Superior temporal gyrus (tissue), 1 donor: ENCODE measurements around the gene MFGE8.
"Not testable (repeated sequence)": the region's sequence is repeated elsewhere in the genome, so short reads cannot be mapped to it uniquely, and the experiment has no call there.

ENCODE experiments used
- DNase-seq: peaks from one replicate; pipeline ENCODE4 v3.0.0-alpha.2; 2016; ENCODE audit errors: extremely low spot score

MFGE8 gene, protein sequence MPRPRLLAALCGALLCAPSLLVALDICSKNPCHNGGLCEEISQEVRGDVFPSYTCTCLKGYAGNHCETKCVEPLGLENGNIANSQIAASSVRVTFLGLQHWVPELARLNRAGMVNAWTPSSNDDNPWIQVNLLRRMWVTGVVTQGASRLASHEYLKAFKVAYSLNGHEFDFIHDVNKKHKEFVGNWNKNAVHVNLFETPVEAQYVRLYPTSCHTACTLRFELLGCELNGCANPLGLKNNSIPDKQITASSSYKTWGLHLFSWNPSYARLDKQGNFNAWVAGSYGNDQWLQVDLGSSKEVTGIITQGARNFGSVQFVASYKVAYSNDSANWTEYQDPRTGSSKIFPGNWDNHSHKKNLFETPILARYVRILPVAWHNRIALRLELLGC

DNA sequence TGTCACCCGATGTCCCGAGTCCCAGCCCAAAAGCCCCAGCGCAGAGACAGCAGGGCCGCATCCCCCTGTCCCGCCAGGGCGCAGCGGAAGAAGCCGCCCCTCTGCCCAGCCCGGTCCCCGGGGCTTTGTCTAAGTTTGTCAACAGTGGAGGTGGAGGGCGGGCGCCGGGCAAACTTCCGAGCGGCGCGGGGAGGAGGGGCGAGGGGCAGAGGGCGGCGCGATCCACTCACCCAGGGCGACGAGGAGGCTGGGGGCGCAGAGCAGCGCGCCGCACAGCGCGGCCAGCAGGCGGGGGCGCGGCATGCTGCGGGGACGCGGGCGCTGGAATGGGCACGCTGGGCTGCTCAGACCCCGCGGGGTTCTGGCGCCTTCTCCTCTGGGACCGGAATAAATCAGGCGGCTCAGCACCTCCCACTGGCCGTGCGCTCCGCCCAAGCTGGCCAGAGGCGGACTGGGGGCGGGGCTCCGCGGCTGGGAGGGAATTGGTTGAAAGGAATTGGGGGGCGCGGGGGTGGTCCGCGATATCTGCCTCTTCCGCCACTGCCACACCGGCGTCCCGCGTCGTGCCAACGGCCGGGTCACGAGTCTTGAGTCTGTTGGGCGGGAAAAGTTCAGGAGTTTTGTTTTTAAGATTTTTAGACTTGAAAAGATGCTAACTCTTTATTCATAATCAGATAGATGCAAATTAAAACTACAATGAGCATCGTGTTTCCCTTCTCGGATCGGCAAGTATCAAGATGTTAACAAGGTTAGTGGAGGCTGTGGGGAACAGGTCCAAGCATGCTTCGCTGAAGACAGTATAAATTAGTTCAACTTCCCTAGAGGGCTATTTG lies at the start of gene MFGE8:
MFGE8 (minus strand) TSS at position 363 of the 833 bp plus-strand sequence; CDS start at position 303, 60 bp downstream.
- DNase-seq = peak; percentile 56

DNA sequence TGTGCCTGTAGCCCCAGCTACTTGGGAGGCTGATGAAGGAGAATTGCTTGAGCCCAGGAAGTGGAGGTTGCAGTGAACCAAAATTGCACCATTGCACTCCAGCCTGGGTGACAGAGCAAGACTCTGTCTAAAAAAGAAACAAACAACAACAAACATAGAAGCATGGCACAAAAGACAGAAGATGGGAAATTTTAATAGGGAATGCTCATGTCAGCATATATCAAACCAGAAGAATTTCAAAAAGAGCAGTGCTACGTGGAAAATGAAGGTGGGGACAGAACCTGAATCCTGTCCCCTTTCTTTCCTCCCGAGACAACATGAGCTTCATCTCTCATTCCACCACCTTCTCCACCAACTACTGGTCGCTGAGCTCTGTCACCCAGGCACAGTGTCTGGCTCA lies 46.3 kb upstream of the MFGE8 start:
- DNase-seq = no peak

DNA sequence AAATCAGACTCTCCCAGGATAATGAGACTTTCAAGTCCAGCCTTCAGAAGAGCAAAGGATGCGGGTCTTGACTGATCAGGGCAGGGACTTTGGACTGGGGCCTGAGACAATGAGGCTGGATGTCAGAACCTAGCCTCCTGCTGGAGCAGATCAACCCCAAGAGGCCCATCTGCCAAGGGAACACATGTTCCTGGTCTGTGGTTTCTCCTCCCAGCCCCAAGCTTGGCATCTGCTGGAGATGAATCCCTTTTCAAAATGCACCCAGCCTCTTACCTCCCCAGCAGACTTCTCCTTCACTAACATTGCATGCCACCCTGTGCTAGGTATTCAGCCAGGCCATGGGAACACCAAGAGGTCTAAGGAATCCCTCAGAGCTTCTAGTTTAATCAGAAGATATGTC lies 43.7 kb upstream of the MFGE8 start:
- DNase-seq = no peak

DNA sequence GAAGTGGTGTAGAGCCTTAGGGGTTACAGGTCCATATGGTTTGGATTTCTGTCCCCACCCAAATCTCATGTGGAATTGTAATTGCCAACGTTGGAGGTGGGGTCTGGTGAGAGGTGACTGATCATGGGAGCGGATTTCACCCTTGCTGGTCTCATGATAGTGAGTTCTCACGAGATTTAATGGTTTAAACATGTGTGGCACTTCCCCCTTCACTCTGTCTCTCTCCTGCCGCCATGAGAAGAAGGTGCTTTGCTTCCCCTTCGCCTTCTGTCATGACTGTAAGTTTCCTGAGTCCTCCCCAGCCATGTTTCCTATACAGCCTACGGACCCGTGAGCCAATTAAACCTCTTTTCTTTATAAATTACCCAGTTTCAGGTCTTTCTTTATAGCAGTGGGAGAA lies 43.1 kb upstream of the MFGE8 start:
- DNase-seq = no peak

DNA sequence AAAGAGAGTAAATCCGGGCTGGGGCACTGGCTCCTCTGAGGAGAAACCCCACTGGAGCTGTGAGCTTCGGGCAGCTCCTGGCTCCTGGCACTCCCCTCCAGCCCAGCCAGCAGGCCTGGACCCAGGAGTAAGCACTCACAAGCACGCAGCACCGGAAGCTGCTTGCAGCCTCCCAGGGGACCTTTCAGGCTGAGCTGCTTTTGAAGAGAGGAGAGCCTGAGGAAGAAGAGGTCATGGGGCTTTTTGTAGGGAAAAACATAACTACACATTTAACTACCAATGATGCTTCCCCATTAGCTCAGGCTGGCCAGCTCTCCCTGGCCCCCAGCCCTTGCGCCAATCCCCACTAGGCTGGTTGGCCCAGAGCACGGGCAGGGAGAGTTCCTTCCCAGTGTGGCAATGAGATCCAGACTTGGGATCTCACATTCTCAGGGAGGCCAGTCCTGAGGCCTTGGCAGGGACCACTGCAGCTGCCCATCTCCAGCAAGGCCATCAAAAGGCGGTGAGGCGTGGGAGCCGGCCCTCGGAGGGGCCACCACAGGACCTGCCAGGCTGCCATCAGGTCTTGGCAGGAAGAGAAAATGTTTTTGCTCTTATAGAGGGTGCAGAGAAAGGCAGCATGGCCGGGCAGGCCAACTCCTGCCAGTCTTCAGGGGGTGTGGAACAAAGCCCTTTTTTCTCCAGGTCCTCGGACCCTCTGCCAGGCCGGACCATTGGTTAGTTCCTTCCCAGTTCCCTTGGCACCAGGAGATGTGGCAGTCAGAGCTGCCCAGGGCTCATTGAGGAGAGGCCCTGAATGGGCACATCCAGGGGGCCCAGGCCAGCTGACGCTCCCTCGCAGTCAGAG lies 41.5 kb upstream of the MFGE8 start:
- peak; percentile 29 for DNase-seq

DNA sequence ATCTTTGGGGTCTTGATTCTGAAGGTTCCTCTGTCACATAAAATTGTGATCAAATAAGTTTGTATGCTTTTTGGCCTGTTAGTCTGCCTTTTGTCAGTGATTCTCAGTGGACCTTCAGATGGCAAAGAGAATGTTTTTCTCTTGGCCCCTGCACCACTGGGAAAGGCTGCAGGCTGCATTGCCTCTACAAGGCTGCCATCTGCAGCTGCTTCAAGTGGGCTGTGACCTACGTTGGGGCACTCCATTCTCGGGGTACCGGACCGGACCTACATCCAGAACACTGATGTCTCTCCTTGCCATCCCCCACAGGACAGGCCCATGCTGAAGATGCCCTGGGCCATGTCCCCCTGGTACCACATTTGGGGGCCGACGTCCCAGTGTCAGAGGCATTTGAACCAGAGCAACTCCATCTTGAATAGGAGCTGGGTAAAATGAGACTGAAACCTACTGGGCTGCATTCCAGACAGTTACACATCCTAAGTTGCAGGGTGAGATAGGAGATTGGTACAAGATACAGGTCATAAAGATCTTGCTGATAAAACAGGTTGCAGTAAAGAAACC lies 37.5 kb upstream of the MFGE8 start:
- peak; percentile 17 for DNase-seq

DNA sequence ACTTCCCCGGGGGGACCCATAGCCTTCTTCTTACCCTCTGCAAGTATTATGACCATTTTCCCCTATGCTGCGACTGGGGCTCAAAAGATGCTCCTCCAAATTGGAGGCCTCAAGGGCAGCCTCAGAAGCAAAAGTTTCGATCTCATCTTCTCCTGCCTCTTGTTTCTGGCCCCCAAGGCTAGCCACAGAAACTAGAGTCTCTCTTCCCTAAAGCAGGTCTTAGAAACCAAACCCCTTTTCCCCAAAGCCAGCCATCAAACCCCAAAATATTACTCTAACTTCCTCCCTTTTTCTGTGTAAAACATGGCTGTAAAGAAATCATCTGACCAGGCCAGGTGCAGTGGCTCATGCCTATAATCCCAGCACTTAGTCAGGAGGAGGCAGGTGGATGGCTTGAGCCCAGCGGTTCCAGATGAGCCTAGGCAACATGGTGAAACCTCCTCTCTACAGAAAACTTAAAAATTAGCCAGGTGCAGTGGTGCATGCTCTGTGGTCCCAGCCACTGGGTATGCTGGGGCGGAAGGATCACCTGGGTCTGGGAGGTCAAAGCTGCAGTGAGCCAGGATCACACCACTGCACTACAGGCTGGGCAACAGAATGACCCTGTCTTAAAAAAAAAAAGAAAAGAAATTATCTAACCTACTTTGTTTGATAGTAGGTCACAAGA lies 36.7 kb upstream of the MFGE8 start:
- DNase-seq = no peak

DNA sequence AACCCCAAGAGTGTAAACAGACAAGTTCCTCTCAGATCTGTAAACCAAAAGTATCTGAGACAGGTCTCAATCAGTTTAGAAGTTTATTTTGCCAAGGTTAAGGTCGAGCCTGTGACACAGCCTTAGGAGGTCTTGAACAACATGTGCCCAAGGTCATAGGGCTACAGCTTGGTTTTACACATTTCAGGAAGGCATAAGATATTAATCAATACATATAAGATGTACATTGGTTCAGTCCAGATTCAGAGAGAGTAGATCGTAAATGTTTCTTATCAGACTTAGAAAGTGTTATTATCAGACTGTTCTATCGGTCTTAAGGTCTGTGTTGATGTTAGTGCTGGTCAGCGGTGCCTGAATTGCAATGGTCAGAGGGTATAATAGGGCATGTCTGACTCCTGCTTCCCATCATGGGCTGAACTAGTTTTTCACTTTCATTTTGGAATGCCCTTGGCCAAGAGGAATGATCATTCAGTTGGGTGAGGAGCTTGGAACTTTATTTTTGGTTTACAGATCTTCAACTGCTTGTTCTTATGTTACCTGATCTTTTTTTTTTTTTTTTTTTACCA lies 27.0 kb upstream of the MFGE8 start:
- DNase-seq = no peak

DNA sequence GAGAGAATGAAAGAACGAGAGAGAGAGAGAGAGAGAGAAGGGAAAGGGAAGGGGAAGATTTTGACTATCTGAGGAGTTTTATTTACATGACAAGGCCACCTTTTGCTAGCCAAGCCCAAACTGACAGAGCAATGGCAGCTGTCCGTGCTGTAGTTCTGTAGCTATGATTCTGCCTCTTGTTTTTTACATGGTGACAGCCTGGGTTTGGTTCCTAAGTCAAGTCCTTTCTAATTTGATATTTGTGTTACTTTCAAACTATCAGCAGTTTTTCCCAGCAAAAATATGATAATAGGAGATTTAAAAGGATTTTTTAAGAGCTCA lies 26.3 kb upstream of the MFGE8 start:
- DNase-seq = no peak

DNA sequence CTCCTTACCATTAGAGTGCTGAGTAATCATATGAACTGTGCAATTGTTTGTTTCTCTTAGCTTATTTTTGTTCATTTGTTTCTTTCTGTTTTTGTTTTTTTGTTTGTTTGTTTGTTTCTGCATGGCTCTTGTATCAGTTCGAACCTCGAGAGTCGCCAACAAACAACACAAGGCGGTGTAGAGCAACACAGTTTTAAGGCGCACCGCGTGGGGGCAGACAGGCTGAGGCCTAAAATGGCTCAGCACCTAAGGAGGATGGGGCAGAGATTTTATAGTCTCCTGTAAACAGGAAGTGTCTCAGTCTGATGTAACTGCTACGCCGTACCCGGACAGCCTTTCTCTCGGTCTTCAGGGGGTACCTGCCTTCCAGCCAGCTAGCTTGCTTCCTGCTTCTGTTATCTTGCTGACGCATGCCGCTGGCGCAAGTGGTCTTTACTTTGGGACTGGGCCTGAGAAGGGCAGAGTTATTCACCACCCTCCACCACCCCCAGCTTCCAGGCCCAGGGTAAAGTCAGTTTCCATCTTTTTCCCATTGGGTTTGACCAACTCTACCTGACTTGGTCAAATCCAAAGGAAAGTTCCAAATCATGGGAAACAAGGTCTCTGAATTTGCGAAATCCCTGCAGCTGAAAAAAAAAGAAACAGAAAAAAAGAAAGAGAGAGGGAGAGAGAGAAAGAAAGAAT lies 25.8 kb upstream of the MFGE8 start:
- DNase-seq = no peak

DNA sequence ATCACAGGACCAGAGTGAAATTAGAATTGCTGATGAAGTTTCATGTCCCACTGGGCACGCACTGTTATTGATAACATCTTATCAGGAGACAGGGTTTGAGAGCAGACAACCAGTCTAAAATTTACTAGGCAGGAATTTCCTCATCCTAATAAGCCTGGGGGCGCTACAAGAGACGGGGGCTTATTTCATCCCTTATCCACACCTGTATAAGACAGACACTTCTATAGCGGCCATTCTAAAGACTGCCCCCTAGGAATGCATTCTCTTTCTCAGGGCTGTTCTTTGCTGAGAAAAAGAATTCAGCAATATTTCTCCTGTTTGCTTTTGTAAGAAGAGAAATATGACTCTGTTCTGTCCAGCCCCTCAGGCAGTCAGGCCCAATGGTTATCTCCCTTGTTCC lies 21.3 kb upstream of the MFGE8 start:
- not testable (repeated sequence) for DNase-seq

DNA sequence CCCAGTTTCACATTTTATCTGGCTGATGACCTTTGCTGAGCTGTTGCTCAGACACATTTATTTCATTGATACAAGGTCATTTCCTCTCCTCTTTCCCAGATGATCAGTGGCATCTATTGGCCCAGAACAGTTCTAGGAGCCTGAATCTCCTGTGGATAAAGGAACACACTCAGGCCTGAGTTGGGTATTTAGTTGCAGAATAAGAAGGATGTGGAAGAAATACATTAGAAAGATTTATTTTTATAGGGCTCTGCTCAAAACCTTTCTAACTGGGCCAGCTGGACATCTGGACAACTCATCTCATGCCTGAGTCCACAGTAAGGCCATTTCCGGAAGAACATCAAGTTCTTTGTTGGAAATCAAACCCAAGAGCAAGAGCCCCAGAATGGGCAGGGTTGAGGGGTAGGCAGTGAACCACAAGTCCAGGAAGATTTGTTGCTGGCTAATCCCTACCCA lies 19.7 kb upstream of the MFGE8 start:
- no peak for DNase-seq

DNA sequence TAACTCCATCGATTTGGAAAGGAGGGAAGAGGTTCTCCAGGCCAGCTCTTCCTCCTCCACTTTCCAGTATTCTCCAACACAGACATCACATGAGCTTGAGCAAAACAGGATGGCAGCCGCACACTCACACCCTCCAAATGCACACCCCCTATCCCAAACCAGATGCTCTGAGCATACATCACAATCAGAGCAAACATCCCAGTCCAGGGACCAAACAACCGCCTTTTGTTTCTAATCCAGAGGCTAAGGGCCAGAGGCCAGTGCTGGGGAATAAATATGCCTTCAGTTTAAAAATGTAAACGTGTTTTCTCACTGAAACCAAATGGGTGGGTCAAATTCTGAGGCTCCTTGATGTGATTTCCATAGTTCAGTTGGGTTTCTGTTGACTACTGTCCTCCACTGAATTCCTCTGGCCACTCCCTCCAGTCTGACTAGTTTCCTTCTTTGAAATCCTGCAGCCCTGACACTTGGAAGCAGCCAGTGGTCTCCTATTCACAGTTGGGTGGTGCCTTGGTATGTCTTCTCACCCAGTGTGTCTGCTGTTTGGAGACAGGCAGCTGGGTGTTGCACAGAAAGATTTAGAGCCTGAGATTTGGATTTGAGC lies 19.2 kb upstream of the MFGE8 start:
- DNase-seq = peak; percentile 91

DNA sequence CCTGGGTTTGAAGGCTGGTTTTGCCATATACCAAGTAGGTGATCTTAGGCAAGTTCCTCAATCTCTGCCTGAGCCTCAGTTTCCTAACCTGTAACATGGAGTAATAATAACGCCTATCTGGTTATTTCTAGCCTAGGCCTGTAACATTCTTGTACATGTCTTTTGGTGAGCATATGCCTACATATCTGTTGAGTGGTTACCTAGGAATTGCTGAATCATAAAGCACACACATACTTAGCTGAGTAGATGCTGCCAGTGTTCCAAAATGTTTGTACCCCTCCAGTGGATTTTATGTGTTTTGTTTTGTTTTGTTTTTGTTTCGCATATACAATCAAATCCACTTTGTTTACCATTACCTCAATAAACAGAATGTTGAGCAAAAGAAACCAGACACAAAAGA lies 17.4 kb upstream of the MFGE8 start:
- no peak for DNase-seq

DNA sequence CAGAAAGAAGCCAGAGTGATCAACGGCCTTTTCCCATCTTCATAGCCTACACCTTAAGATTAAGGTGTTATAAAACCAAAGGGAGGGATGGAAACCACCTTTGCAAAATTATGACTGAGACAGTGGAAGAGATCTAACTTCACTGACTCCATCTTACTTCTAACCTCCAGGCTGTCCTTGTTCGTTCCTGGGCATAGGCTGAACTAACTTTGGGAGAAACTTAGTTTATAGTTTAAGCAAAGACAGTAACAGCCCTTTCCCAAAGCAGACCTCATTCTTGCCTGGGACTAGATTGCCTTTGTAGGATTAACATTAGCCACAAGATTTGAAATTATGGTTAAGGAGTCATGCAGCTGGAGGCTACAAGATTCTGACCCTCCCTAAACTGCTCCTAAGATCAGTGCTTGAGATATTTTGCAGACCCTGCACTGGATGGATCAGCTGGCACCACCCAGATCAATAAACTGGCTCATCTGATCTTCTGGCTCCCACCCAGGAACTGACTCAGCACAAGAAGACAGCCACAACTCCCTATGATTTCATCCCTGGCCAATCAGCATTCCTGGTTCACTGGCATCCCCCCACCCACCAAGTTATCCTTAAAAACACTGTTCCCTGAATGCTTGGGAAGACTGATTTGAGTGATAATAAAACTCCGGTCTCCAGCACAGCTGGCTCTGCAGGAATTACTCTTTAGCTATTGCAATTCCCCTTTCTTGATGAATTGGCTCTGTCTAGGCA lies 16.3 kb upstream of the MFGE8 start:
- DNase-seq = not testable (repeated sequence)

DNA sequence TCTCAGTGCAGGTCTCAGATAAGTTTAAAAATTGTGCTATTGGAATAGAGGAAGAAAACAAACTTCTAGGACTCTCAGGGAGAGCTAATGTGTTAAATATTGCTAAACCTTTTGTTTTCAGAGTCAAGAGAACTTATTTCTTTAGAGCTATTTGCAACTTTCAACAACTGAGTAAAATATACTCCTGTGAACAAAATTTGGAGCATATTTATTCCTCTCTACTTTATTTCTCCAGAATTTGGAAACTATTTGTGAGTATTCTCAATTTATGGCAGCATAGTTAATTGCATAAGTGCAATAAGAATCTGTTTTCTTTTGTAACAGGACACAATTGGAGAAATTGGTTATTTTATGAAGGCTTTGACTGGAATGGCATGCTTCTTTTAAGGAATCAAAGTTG lies 15.0 kb upstream of the MFGE8 start:
- not testable (repeated sequence) for DNase-seq

DNA sequence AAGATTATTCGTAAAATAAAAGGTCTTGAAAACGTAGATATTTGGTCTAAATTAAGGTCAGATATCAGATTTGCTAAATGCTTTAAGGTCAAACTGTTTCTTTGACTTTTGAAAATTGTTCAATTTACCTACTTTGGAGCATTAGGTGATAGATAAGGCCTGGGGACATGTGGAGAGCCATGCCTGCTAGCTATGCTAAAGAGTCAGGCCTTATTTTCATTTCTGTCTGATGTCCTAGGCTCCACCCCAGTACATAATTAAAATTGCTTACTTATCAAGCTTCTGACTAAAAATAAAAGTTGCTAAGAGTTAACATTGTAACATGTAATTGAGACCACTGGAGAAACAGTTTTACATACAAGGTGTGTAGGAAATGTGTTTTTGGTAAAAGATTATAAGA lies 12.5 kb upstream of the MFGE8 start:
- not testable (repeated sequence) for DNase-seq

DNA sequence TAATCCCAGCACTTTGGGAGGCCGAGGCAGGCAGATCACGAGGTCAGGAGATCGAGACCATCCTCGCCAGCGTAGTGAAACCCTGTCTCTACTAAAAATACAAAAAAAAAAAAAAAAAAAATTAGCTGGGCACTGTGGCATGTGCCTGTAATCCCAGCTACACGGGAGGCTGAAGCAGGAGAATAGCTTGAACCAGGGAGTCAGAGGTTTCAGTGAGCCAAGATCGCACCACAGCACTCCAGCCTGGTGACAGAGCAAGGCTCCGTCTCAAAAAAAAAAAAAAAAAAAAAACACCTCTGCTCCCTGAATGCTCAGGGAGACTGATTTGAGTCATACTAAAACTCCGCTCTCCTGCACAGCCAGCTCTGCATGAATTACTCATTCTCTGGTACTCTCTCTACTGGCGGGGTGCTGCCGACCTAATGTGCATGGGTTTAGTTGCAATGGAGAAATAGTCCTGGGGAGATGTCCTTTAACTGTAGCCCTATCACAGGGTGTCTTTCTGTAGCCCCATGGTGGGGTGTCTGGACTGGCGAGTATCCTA lies 7.8 kb upstream of the MFGE8 start:
- not testable (repeated sequence) for DNase-seq
